Measurements from ENCODE around the gene PAFAH2. TPM values are rescaled to one million over a fixed set of nuclear protein-coding genes. Genes with fewer than 3 reads are reported as not detected.
"Not testable (repeated sequence)": the region's sequence is repeated elsewhere in the genome, so short reads cannot be mapped to it uniquely, and the experiment has no call there.

The PAFAH2 gene
- total RNA-seq, 2 donors from 2014 or later = 8.1 to 8.3 TPM

GRCh38 chr1:25958465-25958864 lies 39.4 kb downstream of the PAFAH2 start:
- Mint-ChIP-seq H3K4me1 (no peaks in the 10 kb centered on the region), H3K4me3 (no peak overlapping the region), H3K36me3 (ENCODE audit: low read depth) (peaks cover 54% of the 10 kb centered on the region), H3K27me3 (no peaks in the 10 kb centered on the region), H3K9me3 (no peaks in the 10 kb centered on the region), H3K27ac (no peak overlapping the region)
- ATAC-seq (replicated peaks) = no peak

- H3K4me1 Mint-ChIP-seq = no peaks in the 10 kb centered on the region
- H3K27ac Mint-ChIP-seq = peak overlapping the region; percentile 31
- H3K4me3 Mint-ChIP-seq = no peak overlapping the region
- no peaks in the 10 kb centered on the region for H3K27me3 Mint-ChIP-seq
- ATAC-seq (replicated peaks) = no peak
- H3K36me3 Mint-ChIP-seq (ENCODE audit: low read depth) = peaks cover 24% of the 10 kb centered on the region
- H3K9me3 Mint-ChIP-seq = no peaks in the 10 kb centered on the region
These were observed 42.3 kb downstream of the PAFAH2 start for GRCh38 chr1:25955553-25955952.

GRCh38 chr1:25954282-25954938 lies 43.5 kb downstream of the PAFAH2 start:
- no peak for ATAC-seq (replicated peaks)
- no peaks in the 10 kb centered on the region for H3K27me3 Mint-ChIP-seq
- no peak overlapping the region for H3K27ac Mint-ChIP-seq
- H3K9me3 Mint-ChIP-seq = no peaks in the 10 kb centered on the region
- no peak overlapping the region for H3K4me3 Mint-ChIP-seq
- peaks cover 13% of the 10 kb centered on the region for H3K36me3 Mint-ChIP-seq (ENCODE audit: low read depth)
- H3K4me1 Mint-ChIP-seq = no peaks in the 10 kb centered on the region

- Mint-ChIP-seq H3K4me3 (no peak overlapping the region), H3K36me3 (ENCODE audit: low read depth) (no peaks in the 10 kb centered on the region), H3K4me1 (no peaks in the 10 kb centered on the region), H3K9me3 (no peaks in the 10 kb centered on the region), H3K27me3 (no peaks in the 10 kb centered on the region), H3K27ac (no peak overlapping the region)
- ATAC-seq (replicated peaks) = no peak
These were observed 44.9 kb downstream of the PAFAH2 start for GRCh38 chr1:25952841-25953401.

- Mint-ChIP-seq H3K9me3 (peaks cover under 1% of the 10 kb centered on the region), H3K4me3 (no peak overlapping the region)
These were observed 49.2 kb downstream of the PAFAH2 start for GRCh38 chr1:25948641-25949040.

GRCh38 chr1:25947027-25947426 lies 50.8 kb downstream of the PAFAH2 start:
- ATAC-seq (replicated peaks) = no peak
- H3K9me3 Mint-ChIP-seq = peaks cover 10% of the 10 kb centered on the region
- no peaks in the 10 kb centered on the region for H3K27me3 Mint-ChIP-seq
- H3K27ac Mint-ChIP-seq = no peak overlapping the region
- no peak overlapping the region for H3K4me3 Mint-ChIP-seq
- no peaks in the 10 kb centered on the region for H3K4me1 Mint-ChIP-seq
- H3K36me3 Mint-ChIP-seq (ENCODE audit: low read depth) = no peaks in the 10 kb centered on the region

More at GRCh38 chr1:25948641-25949040, 49.2 kb downstream of the PAFAH2 start:
- no peak for ATAC-seq (replicated peaks)
- H3K27me3 Mint-ChIP-seq = no peaks in the 10 kb centered on the region
- H3K27ac Mint-ChIP-seq = no peak overlapping the region
- no peaks in the 10 kb centered on the region for H3K36me3 Mint-ChIP-seq (ENCODE audit: low read depth)
- no peaks in the 10 kb centered on the region for H3K4me1 Mint-ChIP-seq

- Mint-ChIP-seq H3K4me1 (no peaks in the 10 kb centered on the region), H3K27me3 (no peaks in the 10 kb centered on the region), H3K4me3 (no peak overlapping the region), H3K9me3 (peaks cover 10% of the 10 kb centered on the region), H3K36me3 (ENCODE audit: low read depth) (no peaks in the 10 kb centered on the region), H3K27ac (no peak overlapping the region)
- ATAC-seq (replicated peaks) = no peak
These were observed 52.1 kb downstream of the PAFAH2 start for GRCh38 chr1:25945761-25946160.

GRCh38 chr1:25944986-25945385 lies 52.9 kb downstream of the PAFAH2 start:
- H3K27me3 Mint-ChIP-seq = no peaks in the 10 kb centered on the region
- H3K4me1 Mint-ChIP-seq = no peaks in the 10 kb centered on the region
- no peaks in the 10 kb centered on the region for H3K36me3 Mint-ChIP-seq (ENCODE audit: low read depth)
- H3K9me3 Mint-ChIP-seq = peaks cover 10% of the 10 kb centered on the region
- H3K27ac Mint-ChIP-seq = no peak overlapping the region
- no peak for ATAC-seq (replicated peaks)
- no peak overlapping the region for H3K4me3 Mint-ChIP-seq

GRCh38 chr1:25943511-25943910 lies 54.4 kb downstream of the PAFAH2 start:
- not testable (repeated sequence) for H3K27me3 Mint-ChIP-seq; H3K4me3 Mint-ChIP-seq; H3K36me3 Mint-ChIP-seq (ENCODE audit: low read depth); ATAC-seq (replicated peaks); H3K4me1 Mint-ChIP-seq
- peaks cover 10% of the 10 kb centered on the region for H3K9me3 Mint-ChIP-seq
- H3K27ac Mint-ChIP-seq = peak overlapping the region; percentile 1

- no peak for ATAC-seq (replicated peaks)
- Mint-ChIP-seq H3K27ac (no peak overlapping the region), H3K27me3 (no peaks in the 10 kb centered on the region), H3K36me3 (ENCODE audit: low read depth) (no peaks in the 10 kb centered on the region), H3K9me3 (no peaks in the 10 kb centered on the region), H3K4me3 (no peak overlapping the region), H3K4me1 (no peaks in the 10 kb centered on the region)
These were observed 60.9 kb downstream of the PAFAH2 start for GRCh38 chr1:25936947-25937346.

- no peak overlapping the region for H3K4me3 Mint-ChIP-seq
- no peak for ATAC-seq (replicated peaks)
- H3K36me3 Mint-ChIP-seq (ENCODE audit: low read depth) = no peaks in the 10 kb centered on the region
- no peaks in the 10 kb centered on the region for H3K4me1 Mint-ChIP-seq
- no peaks in the 10 kb centered on the region for H3K9me3 Mint-ChIP-seq
- no peaks in the 10 kb centered on the region for H3K27me3 Mint-ChIP-seq
- H3K27ac Mint-ChIP-seq = no peak overlapping the region
These were observed 64.1 kb downstream of the PAFAH2 start for GRCh38 chr1:25933479-25934365.

- H3K27me3 Mint-ChIP-seq; ATAC-seq (replicated peaks); H3K4me3 Mint-ChIP-seq; H3K27ac Mint-ChIP-seq; H3K9me3 Mint-ChIP-seq; H3K36me3 Mint-ChIP-seq (ENCODE audit: low read depth); H3K4me1 Mint-ChIP-seq: not testable (repeated sequence)
These were observed 65.0 kb downstream of the PAFAH2 start for GRCh38 chr1:25932811-25933400.

GRCh38 chr1:25932321-25932720 lies 65.5 kb downstream of the PAFAH2 start:
- no peak overlapping the region for H3K27ac Mint-ChIP-seq
- no peak for ATAC-seq (replicated peaks)
- no peaks in the 10 kb centered on the region for H3K9me3 Mint-ChIP-seq
- H3K27me3 Mint-ChIP-seq = no peaks in the 10 kb centered on the region
- no peaks in the 10 kb centered on the region for H3K4me1 Mint-ChIP-seq
- H3K36me3 Mint-ChIP-seq (ENCODE audit: low read depth) = no peaks in the 10 kb centered on the region
- H3K4me3 Mint-ChIP-seq = no peak overlapping the region

- Mint-ChIP-seq H3K9me3 (no peaks in the 10 kb centered on the region), H3K36me3 (ENCODE audit: low read depth) (no peaks in the 10 kb centered on the region), H3K27me3 (no peaks in the 10 kb centered on the region), H3K4me1 (no peaks in the 10 kb centered on the region), H3K27ac (no peak overlapping the region), H3K4me3 (no peak overlapping the region)
- ATAC-seq (replicated peaks) = no peak
These were observed 68.8 kb downstream of the PAFAH2 start for GRCh38 chr1:25929016-25929415.

Measured in activated T-helper 17 cell treated with anti-CD3 and anti-CD28 coated beads, Interleukin-2, amount 50 U/mL, for 72 hours (primary cell).